C4-2B (cell line): Measurements from ENCODE around the gene USP2.

Experiments used
- CTCF ChIP-seq: fragments of 450-650 bp; conservative IDR thresholded peaks from 2 replicates; pipeline ENCODE4 v1.5.1; 2017; ENCODE audit warnings: mild to moderate bottlenecking
- ZFX ChIP-seq: fragments of 450-650 bp; IDR thresholded peaks from 2 replicates; pipeline ENCODE4 v1.6.1; 2017

- TF ChIP-seq CTCF, result no peak
- TF ChIP-seq ZFX, result no peak
These were observed 35.8 kb downstream of the USP2 start for GRCh38 chr11:119345685-119346084.
